GM18867 (cell line): ENCODE results near the gene FAM170B.

Experiments
- ATAC-seq: cut with Tn5 transposase; IDR thresholded peaks from one replicate; pipeline ENCODE4 v1.9.1; 2021; ENCODE audit warnings: mild to moderate bottlenecking, moderate library complexity; ENCODE audit not compliant: unreplicated experiment

FAM170B gene

DNA sequence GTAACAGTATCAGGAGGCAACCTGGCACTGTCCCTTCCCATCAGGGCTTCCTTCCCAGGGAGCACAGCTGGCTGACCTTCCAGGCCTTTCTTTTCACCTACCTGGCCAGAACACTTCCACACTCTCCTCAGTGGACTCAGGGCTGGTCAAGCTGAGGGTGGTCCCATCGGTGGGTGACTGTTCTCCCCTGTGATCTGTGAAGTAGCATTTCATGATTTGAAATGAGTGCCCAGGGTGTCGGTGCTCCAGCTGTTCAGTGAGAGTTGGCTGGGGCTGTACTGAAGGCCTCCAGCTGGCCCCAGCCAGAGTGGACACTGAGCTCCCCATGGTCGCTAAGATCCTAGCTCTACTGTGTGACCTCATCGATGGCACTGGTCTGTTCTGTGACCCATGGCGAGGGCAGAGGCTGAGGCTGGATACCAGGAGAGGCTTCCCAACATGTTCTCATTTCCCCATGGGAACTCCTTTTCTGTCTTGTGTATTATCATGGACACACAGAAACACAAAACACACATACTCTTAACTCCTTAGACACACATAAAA is at the start of gene FAM170B:
FAM170B (minus strand) TSS at position 316 of the 543 bp plus-strand sequence; CDS start at position 213, 103 bp downstream.
- no peak for ATAC-seq

DNA sequence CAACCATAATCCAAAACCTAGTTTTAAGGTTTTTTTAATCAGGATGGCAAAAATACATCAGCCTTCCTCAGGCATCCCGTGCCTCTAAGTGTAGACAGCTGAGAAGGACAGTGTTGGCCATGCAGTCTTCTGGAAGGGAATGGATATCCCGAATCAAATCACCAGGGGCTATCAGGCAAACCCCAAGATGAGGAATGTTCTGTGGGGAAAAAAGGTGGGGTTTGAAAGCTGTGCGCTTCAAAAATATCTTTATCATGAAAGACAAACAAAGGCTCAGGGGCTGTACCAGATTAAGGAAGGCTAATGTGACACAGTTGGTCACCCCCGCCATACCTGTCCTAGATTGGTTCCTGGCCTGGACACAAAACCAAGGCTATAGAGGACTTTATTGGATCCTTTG is 49.0 kb upstream of the FAM170B start:
- no peak for ATAC-seq

DNA sequence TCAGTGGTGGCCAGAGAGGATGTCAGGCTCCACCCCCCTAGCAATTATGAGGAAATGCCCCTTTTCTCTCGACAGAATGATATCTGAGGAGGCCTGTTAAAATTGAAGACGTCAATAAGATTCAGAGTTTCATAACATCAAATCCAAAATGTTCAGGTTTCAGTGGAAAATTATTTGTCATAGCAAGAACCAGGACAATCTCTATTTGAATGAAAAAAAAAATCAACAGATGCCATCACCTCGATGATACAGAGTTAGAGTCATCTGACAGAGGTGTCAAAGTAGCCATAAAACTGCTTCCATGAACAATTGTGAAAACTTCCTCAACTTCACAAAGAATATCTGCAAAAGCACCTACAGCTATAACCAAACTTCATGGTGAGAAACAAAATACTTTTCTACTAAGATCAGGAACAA is 46.6 kb upstream of the FAM170B start:
- ATAC-seq, result no peak

DNA sequence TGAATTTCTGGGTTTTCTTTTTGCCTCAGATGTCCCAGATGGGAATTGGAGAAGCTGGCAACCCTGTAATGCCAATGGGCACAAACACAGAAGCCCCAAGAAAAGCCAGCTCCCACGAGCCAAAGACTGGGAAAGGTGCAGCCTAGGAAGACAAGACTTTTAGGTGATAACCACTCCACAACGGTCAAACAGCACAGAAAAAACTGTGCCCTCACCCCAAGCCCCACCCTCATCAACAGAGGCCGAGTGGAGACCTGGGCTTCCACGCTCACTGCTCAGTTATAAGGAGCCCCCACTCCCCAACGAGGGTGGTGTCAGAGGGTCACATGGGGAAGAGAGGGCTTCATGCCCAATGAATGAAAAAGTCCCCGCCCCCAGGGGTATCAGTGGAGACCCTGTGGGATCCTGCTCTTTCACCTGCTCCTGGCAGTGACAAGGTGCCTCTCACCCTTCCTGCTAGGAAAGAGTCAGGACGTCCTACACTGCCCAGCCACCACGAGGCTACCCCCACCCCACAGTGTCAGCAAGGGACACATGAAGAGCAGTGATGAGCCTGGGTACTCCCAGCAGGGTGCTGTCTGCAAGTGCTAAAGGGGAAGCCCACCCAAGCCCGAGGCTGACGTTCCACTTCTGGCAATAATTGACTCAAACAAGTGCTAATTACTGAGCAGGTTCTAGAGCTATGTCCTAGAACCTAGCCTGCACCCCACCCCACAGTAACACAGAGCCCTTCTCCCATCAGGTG is 46.0 kb upstream of the FAM170B start:
- no peak for ATAC-seq

DNA sequence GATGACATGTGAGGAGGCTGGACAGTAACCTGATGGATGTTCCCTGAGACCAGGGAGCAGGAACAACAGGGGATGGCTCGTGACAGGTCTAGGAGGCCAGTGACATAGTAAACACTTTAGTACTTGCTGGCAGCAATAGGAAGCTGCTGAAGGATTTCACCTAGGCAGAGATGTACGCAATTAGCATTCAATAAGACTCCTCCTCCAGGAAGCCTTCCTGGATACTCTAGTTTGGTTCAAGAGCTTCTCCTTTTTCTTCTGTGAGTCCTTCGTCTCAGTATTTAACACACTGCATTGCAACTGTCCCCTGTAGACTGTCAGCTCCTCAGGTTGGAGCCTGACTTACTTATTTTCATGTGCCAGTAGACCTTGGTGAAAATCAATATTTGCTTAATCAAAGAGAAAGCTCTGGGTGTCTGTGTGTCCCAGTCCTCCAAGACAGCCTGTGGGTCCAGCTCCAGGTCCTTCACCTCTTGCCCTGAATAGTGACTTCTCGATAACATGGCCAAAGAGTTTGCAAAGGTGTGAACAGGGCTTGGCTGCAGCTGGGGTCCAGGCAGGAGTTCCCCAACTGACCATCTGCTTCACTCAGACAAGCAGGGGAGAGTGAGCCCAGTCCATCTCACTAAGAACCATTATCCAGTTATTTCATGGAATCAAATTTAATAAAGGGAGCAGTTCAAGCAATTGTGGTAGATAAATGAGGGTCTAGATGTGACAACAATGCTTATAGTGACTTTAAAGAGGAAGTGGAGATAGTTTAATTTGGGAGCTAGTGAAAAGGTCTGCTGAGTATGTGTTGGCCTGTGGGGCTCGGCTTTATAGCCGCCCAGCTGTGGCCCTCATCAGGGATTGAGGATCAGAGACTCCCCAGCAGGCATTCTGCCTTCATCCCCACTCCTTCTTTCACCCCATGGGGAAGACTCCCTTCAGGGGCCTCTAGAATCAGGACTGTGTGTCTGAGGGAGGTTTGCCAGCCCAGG is 45.0 kb upstream of the FAM170B start:
- no peak for ATAC-seq

DNA sequence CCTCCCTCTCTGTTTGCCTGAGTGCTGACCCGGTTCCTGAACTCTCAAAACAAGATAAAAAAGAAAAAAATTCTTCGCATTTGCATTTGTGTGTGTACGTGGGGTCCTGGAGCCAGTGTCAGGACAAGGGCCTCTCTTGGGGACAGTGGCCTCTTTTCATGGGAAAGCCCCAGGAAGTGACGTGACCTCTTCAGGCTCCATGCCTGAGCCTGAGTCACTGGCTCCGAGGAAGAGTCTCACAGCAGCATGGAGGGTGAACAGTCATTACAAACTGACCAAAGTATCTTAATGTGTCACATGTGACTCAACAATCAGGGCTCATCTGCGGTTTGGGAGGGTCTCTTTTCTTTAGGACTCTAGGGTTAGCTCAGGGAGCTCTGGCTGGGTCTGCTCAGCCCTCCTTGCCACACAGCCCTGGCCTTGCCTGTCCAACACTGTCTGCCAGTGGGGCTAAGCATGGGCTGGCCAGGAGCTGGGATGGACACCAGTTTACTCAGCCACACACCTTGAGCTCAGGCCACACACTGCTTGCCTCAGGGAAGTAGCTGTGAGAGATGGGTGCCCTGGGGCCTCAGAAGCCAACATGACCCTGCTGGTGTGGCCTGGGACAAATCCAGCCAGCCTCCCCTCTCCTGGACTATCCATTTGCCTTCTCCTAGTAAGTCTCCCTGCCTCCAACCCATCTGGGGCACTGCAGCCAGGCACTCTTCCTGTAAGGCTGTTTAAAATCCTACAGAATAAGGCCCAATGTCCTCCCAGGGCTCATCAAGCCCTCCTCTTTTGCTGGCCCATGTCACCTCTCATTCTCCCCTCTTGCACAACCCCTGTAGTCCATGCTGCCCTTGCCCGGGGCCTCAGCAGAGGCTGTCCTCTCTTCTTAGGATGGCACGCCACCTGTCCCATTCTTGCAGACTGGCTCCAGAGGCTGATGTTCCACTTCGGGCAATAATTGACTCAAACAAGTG is 43.9 kb upstream of the FAM170B start:
- ATAC-seq, result peak; percentile 80

DNA sequence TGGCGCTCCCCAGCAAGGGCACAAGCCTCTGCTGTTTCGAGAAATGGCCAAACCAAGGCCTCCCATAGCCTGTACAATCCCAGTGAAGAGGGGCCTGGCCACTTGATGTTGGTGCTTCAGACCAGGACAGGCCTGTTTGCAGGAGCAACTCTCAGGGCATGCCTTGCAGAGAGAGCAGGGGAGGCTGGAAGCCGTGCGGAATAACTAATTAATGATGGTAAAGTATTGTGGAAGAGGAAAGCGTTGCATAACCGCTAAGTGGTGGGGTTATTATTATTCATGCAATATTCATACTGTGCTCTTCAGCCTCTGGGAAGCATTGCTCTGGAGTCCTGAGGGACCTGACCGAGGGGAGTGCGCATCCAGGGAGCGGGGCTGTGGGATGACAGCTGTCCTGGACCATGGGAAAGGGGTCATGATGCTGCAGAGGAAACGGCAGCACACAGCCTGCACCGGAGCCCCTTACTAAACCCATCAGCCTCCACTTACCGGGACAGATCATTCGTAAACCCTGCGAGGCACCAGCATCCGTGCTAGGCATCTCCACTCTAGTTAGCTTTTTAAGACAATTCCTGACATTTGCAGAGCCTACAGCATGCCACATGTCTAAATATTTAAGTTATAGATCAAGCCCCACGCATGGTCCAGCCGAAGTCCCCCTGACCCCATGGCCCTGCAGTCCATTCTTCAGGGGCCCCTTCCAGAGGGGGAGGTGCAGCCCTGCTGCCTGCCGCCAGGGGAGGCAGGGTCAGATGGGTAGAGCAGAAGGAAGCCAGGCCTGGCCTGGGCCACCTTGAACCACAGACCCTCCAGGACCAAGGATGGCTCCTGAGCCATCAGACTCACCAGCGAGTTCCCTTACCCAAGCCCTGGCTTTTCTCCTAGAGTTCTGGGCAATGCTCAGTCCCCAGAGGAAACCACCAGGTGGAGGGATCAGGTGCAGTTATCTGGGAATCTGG is 42.8 kb upstream of the FAM170B start:
- ATAC-seq, result no peak

DNA sequence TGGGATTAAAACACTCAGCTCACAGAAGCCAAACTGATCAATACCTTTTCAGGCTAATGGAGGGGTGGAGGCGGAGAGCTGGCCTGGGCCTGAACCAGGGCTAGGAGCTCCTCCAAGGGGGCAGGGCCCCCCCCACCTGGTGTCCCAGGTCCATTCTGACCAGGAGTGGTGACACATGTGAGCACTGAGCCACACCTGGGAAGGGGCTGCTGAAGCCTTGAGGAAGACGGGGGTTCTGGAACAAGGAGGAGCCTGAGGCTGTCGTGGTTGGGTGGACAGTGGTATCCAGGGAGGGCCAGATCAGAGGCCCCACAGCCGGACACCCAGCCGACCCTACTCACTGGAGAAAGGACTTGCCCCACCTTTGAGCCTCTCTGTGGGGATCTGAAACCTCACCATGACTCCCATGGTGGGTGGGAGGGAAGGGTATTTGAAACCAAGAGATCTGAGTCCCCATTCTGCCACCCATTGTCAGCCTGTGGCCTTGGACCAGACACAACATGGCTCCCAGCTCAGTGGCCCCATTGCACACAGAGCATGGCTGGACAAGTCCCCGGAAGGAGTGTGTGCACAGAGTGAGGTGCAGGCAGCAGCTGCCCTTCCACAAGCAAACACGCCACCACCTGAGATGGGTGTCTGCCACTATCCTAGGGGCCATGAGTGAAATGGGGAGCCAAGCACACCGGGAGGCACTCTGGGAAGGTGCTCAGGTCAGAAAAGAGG is 41.9 kb upstream of the FAM170B start:
- no peak for ATAC-seq

DNA sequence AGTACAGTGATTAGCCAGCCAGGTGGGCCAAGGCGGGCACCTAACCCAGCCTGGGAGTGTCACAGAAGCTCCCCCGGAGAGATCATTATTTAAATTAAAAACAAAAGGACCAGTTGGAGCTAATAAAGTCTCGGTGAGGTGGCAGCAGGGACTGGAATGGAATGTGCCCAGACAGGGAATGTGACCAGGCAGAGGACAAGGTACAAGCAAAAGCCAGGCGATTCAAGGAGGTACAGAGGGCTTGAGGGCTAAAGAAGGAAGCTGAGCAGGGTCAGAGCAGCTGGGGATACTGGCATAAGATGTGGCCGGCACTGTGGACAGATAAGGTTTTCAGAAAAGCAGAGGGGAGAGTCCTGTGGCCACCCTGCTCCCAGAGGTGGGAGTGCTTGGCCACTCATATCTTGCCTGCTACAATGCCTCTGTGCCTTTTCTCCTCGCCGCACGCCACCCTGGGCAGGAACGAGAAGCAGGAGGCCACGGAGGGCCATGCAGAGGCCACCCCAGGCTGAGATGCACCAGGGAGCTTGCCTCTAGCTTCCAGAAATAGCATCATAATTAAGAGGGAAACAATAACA is 41.2 kb upstream of the FAM170B start:
- no peak for ATAC-seq

DNA sequence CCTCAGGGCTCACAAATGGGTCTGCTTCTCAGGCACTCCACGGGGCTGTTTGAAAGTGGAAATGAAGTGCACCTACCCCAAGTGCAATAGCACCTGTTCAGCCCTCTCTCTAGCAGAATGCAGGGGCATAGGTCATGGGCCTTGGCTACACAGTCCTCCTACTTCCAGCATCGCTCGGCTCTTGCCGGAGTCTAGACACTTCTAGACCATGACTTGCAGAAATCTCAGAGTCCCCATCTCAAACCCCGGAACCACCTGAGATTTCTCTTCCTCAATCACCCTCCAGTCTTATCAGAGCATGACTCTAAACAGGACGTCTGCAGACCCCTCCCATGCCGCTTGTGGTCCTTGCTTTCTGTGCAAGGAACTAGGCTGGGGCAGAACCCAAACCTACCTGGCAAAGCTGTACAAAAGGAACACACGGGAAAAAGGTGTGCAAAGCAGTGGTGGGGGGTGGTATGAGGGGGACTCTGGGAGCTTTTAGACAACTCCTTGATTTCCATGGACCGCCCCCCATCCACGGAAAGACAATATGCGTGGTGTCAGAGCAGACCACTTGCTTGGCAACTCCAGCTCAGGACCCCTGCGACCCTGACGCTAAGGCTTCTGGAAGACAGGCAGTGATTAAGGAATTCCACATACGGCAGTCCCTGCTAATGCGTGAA is 40.6 kb upstream of the FAM170B start:
- ATAC-seq, result no peak

DNA sequence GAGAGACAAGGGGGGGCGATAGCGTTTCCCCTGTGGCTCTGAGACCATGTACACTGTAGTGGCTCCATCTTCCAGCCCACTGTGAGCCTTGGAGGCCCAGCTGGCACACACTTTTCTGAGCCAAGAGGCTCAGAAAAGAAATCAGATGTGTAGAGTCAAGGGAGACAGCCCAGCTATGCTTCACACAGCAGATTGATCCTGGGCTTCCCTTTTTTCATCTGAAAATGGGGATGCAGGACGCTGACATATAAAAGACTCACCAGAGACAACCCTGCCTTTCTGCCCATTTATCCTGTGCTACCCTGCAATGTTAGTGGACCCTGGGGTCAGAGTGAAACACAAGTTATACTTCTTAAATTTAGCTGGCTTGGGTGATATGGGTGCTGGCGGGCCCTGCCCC is 40.0 kb upstream of the FAM170B start:
- ATAC-seq, result no peak

DNA sequence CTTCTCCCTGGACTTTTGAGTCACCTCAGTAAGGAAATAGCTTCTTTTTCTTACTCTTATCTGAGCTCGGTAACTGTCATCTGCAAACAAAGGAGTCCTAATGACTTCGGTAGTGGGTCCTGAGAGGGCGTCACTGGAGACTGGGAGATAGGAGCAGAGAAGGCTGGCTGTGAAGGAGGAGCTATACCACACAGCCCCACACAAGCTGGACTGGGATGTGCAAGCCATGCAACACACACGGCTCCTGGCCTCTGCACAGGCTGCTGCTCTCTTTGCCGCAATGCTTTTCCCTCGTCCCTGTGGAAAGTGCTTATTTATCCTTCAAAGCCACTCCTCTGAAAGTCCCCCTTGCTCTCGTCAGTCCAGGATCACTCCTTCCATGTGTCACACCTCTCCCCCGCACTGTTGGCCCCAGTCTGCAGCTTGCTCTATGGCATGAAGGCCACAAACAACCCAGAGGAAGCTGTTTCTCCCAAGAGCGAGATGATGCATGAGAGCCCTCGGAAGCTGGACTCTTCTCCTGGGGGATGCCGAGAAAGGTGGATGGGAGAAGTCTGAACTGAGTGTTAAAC is 39.5 kb upstream of the FAM170B start:
- no peak for ATAC-seq

DNA sequence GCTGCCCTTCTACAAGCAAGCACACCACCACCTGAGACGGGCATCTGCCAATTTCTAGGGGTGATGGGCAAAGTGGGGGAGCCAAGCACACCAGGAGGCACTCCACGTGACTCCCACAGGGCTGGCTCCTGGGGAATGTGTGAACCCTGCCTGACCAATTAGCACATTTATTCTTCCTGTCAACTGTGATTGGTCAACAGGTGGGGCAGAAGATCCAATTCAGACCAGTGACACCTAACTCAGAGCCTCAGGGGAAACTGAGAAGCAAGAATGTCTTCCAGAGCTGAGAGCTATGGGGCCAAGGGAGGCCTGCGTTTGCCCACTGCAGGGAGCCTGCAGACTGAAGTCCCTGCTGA is 38.9 kb upstream of the FAM170B start:
- ATAC-seq, result no peak

DNA sequence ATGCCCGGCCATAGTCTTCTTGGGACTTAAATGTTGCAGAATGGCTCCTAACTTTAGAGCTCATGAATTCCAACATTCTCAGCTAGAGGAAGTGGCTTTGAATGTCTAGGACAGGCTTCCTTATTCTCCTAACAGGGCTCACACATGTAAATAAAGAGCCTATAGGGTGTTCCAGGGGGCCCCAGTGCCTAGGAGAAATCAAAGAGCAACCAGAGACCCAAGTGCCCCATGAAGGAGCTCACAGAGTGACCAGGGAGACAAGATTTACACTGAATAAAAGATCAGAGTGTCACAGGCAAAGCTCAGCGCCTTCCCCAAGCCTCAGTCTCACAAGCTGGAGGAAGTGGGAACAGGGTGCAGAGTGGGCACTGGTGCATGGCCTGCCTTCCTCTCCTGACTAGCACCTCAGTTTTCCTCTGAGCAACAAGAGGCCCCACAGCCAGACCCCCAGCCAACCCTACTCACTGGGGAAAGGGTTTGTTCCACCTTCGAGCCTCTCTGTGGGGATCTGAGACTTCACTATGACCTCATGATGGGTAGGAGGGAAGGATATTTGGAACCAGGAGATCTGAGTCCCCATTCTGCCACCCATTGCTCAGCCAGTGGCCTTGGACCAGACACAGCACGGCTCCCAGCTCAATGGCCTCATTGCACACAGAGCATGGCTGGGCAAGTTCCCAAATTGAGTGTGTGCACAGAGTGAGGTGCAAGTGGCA is 38.4 kb upstream of the FAM170B start:
- ATAC-seq, result no peak

DNA sequence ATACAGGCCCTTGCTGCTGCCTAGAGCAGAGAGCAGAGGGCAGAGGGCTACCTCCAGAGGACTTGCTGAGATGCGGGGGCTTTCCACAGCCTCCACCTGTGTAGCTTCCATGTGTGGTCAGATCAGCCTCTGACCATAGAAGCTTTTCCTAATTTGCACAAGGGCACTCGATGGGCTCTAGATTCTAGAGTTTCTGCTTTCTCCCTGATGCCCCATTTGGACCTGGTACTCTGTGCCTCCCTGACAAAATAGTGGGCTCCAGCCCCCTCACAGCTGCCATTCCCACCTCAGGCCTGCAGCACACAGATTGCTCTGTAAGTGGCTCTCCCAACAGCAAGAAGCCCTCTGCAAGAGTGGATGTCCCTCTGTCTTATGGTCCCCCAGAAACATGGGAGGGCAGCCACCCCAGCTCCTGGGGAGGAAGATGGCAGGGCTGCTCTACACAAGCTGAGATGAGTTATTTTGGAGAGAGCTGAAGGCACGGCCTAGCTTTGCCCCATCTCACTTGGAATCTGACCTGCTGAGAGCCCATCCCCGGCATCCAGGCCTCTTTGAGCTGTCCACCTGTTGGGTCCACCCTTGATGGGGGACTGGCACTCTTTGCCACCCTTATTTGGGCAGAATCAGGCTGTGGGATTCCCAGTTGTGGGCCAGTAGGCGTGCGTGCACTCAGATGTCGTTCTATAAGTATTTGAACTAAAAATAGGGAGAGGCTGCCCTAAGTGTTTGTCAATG is 37.7 kb upstream of the FAM170B start:
- ATAC-seq, result no peak

DNA sequence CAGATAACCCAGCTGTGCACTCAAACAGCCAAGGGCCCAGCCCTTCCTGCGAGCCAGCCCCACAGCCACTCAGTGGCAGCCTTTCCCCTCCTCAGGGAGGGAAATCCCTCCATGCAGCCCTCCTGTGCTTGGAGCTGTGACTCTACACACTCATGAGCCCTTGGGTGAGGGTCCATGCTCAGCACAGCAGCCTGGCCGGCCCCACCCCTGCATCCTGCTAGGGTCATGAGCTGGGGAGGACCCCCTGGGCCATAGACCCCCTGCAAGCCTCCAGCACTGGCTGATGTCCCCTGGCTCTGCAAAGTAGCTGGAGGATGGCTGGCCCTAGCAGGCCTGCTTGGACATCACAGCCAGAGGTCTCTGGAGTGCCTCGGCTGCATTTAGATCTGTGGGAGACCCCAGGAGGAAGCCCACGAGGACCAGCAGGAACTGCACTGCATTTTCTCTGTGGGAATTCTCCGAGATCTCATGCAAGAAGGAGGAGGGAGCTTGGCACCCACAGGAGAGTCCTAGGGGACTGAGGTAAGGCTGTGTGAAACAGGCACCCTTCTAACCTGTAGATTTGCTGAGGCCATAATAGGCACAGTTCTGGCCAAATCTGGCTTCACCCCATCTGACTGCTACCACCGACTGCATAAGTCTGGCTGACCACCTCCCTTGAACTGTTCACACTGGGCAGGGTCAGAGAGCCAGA is 37.0 kb upstream of the FAM170B start:
- no peak for ATAC-seq
